DOHH2 (cell line): ENCODE results near the gene YEATS2.
"Not testable (repeated sequence)": the region's sequence is repeated elsewhere in the genome, so short reads cannot be mapped to it uniquely, and the experiment has no call there.

Experiments used
- CTCF ChIP-seq: fragments of 200-600 bp; sonication (generic); IDR thresholded peaks from one replicate; pipeline ENCODE4 v1.5.1; 2014; ENCODE audit warnings: antibody characterized with exemption, mild to moderate bottlenecking, low read depth, low read length; ENCODE audit not compliant: poor library complexity, severe bottlenecking
- EZH2phosphoT487 ChIP-seq: fragments of 200-600 bp; sonication (generic); IDR thresholded peaks from 2 replicates; pipeline ENCODE4 v1.6.1; 2017; ENCODE audit warnings: borderline replicate concordance, mild to moderate bottlenecking, antibody characterized with exemption, low read length, moderate library complexity, mixed read lengths

- TF ChIP-seq CTCF, EZH2phosphoT487: not testable (repeated sequence)
Measured at GRCh38 chr3:183689621-183690020, 8.0 kb upstream of the YEATS2 start.
